Loucy (cell line): ENCODE measurements around the gene STXBP1.

Experiments used
- EZH2phosphoT487 ChIP-seq: fragments of 200-600 bp; IDR thresholded peaks from 2 replicates; pipeline ENCODE4 v1.6.1; 2018; ENCODE audit warnings: antibody characterized with exemption, mild to moderate bottlenecking, moderate library complexity, borderline replicate concordance
- TF ChIP-seq, protein P1 (sequence below): fragments of 200-600 bp; sonication (generic); conservative IDR thresholded peaks from 2 replicates; pipeline ENCODE4 v1.5.1; 2014; ENCODE audit warnings: mild to moderate bottlenecking, antibody characterized with exemption, low read length

DNA sequence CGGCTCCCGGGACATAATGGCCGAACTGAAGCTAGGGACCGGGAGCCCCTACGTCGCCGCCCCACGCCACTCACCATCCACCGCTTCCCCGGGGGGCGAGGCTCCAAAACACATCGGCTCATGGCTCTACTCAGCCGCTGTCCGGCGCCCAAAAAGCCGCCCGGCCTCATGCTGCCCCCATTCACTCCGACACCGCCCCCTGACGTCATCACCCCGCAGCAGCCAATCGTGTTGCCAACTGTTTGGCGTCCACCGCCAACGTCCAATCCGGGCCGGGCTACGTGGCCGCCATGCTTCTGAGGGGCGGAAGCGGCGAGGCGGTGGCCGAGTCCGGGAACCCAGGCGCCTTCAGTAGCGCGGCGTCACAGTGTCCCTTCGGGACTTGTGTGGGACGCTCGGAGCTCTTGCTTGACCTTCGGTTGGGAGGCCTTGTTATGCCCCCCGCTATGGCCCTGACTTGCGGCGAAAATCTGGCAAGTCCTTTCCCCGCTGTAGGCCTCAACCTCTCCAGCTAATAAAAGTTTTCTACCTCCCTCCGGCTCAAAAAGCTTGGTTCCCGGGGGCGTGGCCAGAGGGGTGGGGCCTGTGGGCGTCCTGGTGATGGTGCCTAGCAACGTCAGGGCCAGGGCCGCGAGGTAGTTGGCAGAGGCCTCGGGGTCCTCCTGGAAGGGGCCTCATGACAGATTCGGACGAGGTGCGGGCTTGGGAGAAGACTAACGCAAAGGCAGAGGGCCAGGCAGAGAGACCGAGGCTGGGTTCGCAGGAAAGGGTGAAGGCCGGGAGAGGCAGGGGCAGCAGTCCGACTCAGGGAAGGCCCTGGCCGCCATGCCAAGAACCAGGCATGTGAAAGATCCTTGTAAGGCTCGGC lies 103.6 kb downstream of the STXBP1 start, which contains the start of the genes PTRH1 and TTC16:
- TF ChIP-seq, protein P1, sequence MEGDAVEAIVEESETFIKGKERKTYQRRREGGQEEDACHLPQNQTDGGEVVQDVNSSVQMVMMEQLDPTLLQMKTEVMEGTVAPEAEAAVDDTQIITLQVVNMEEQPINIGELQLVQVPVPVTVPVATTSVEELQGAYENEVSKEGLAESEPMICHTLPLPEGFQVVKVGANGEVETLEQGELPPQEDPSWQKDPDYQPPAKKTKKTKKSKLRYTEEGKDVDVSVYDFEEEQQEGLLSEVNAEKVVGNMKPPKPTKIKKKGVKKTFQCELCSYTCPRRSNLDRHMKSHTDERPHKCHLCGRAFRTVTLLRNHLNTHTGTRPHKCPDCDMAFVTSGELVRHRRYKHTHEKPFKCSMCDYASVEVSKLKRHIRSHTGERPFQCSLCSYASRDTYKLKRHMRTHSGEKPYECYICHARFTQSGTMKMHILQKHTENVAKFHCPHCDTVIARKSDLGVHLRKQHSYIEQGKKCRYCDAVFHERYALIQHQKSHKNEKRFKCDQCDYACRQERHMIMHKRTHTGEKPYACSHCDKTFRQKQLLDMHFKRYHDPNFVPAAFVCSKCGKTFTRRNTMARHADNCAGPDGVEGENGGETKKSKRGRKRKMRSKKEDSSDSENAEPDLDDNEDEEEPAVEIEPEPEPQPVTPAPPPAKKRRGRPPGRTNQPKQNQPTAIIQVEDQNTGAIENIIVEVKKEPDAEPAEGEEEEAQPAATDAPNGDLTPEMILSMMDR: no peak
- TF ChIP-seq EZH2phosphoT487: no peak
